ENCODE results near the gene NKD2.

The NKD2 gene

GRCh38 chr5:1030801-1031271 is 22.2 kb downstream of the NKD2 start:
- no peak for DNase-seq (ENCODE audit: low spot score)

- no peak for DNase-seq (ENCODE audit: low spot score)
These were observed 22.8 kb downstream of the NKD2 start for GRCh38 chr5:1031306-1031959.

- no peak for DNase-seq (ENCODE audit: low spot score)
These were observed 23.4 kb downstream of the NKD2 start for GRCh38 chr5:1032011-1032410.

- DNase-seq (ENCODE audit: low spot score), result no peak
These were observed 24.0 kb downstream of the NKD2 start for GRCh38 chr5:1032551-1033027.

- no peak for DNase-seq (ENCODE audit: low spot score)
These were observed 24.6 kb downstream of the NKD2 start for GRCh38 chr5:1033178-1033577.

GRCh38 chr5:1033606-1034420 is 25.2 kb downstream of the NKD2 start:
- no peak for DNase-seq (ENCODE audit: low spot score)

GRCh38 chr5:1034421-1034905 is 25.9 kb downstream of the NKD2 start:
- no peak for DNase-seq (ENCODE audit: low spot score)

- DNase-seq (ENCODE audit: low spot score), result no peak
These were observed 26.4 kb downstream of the NKD2 start for GRCh38 chr5:1034986-1035385.

GRCh38 chr5:1035421-1036405 is 27.1 kb downstream of the NKD2 start:
- no peak for DNase-seq (ENCODE audit: low spot score)

- DNase-seq (ENCODE audit: low spot score), result no peak
These were observed 28.0 kb downstream of the NKD2 start for GRCh38 chr5:1036504-1037122.

GRCh38 chr5:1037123-1037670 is 28.6 kb downstream of the NKD2 start:
- DNase-seq (ENCODE audit: low spot score), result no peak

GRCh38 chr5:1037671-1038416 is 29.2 kb downstream of the NKD2 start:
- no peak for DNase-seq (ENCODE audit: low spot score)

GRCh38 chr5:1038417-1039209 is 30.0 kb downstream of the NKD2 start:
- no peak for DNase-seq (ENCODE audit: low spot score)

GRCh38 chr5:1039210-1039548 is 30.6 kb downstream of the NKD2 start:
- DNase-seq (ENCODE audit: low spot score), result no peak

GRCh38 chr5:1039706-1040260 is 31.2 kb downstream of the NKD2 start:
- no peak for DNase-seq (ENCODE audit: low spot score)

GRCh38 chr5:1040571-1040970 is 32.0 kb downstream of the NKD2 start:
- DNase-seq (ENCODE audit: low spot score), result no peak

GRCh38 chr5:1041225-1042143 is 32.9 kb downstream of the NKD2 start:
- DNase-seq (ENCODE audit: low spot score), result no peak

- no peak for DNase-seq (ENCODE audit: low spot score)
These were observed 34.0 kb downstream of the NKD2 start for GRCh38 chr5:1042626-1043025.
